Fibroblast of mammary gland (primary cell): ENCODE data around the gene RNF152.

ENCODE experiments used
- DNase-seq: peaks from one replicate; pipeline ENCODE4 v3.0.0-alpha.2; 2010; ENCODE audit warnings: low read depth
- H3K4me3 ChIP-seq: 2 replicates; pipeline ENCODE4 v1.5.1; 2011; ENCODE audit warnings: low read depth, mild to moderate bottlenecking, low read length, moderate library complexity; ENCODE audit not compliant: control insufficient read depth
- CTCF ChIP-seq: conservative IDR thresholded peaks from 2 replicates; pipeline ENCODE4 v1.5.1; 2011; ENCODE audit warnings: low read depth, low read length, inconsistent platforms; ENCODE audit not compliant: control insufficient read depth, insufficient read depth

RNF152 gene

GRCh38 chr18:61892683-61893308 is at the start of gene RNF152:
Gene RNF152 (minus strand): TSS chr18:61893007. CDS start chr18:61816463, 76,544 bp downstream.
- DNase-seq = no peak
- TF ChIP-seq CTCF = no peak
- peak within 1 kb of the TSS; percentile 64 for H3K4me3 ChIP-seq

GRCh38 chr18:61941948-61942471 is 49.2 kb upstream of the RNF152 start:
- no peak overlapping the region for H3K4me3 ChIP-seq
- DNase-seq = no peak
- TF ChIP-seq CTCF = no peak

- no peak for TF ChIP-seq CTCF
- no peak for DNase-seq
- H3K4me3 ChIP-seq = no peak overlapping the region
Measured at GRCh38 chr18:61939046-61939674, 46.4 kb upstream of the RNF152 start.

GRCh38 chr18:61935362-61935761 is 42.6 kb upstream of the RNF152 start:
- DNase-seq = no peak

GRCh38 chr18:61931654-61932379 is 39.0 kb upstream of the RNF152 start:
- no peak overlapping the region for H3K4me3 ChIP-seq
- DNase-seq = no peak
- TF ChIP-seq CTCF = no peak

More at GRCh38 chr18:61935362-61935761, 42.6 kb upstream of the RNF152 start:
- no peak for TF ChIP-seq CTCF
- H3K4me3 ChIP-seq = no peak overlapping the region

- no peak for DNase-seq
- H3K4me3 ChIP-seq = no peak overlapping the region
- no peak for TF ChIP-seq CTCF
Measured at GRCh38 chr18:61929881-61930640, 37.3 kb upstream of the RNF152 start.
